H1 (cell line): Measurements from ENCODE around the gene RBCK1. TPM values are rescaled to one million over a fixed set of nuclear protein-coding genes. Genes with fewer than 3 reads are reported as not detected.

Experiments
- ASH2L ChIP-seq: fragments of 200-600, 300-600 bp; sonication (generic); IDR thresholded peaks from one replicate; pipeline ENCODE4 v1.7.1; 2017; ENCODE audit warnings: low read length
- BRCA1 ChIP-seq: IDR thresholded peaks from 2 replicates; pipeline ENCODE4 v1.6.1; 2012; ENCODE audit warnings: low read depth, low read length, improper control_type of control experiment
- GABPA ChIP-seq: IDR thresholded peaks from 2 replicates; pipeline ENCODE4 v1.6.1; 2011; ENCODE audit warnings: mild to moderate bottlenecking, low read length, moderate library complexity, borderline replicate concordance; ENCODE audit not compliant: insufficient read depth
- HDAC6 ChIP-seq: IDR thresholded peaks from one replicate; pipeline ENCODE4 v1.7.1; 2012; ENCODE audit warnings: low read depth, mild to moderate bottlenecking, inconsistent platforms, low read length, moderate library complexity
- KDM1A ChIP-seq: fragments of 200-600, 300-600 bp; sonication (generic); IDR thresholded peaks from 2 replicates; pipeline ENCODE4 v1.7.1; 2016; ENCODE audit warnings: mild to moderate bottlenecking, low read length, borderline replicate concordance
- polyA plus RNA-seq, 7 experiments: library from polyadenylated mRNA; depleted of rRNA in 3 of 7; stranded (reverse) in 5 of 7; unstranded in 2 of 7; fragments of >200 nt in 5 of 7; fragments of 200-250 nt in 2 of 7; gene quantifications; 1 replicate in 5 of 7; 2 replicates in 1 of 7; 4 replicates in 1 of 7; pipeline versions ENCODE4 v1.2.1 to v1.2.3, GENCODE V29; 2011 to 2013; ENCODE audit warnings: missing spikeins in 2 of 7, mixed read lengths in 2 of 7
- total RNA-seq: library from RNA; stranded (reverse); fragmentation: NEBNext Ultra II Directional; extraction: Animal tissue kit (Norgen Biotek cat#: 25700); gene quantifications from 2 replicates; pipeline ENCODE4 v1.2.1, GENCODE V29; 2021
- TF ChIP-seq, protein P1 (sequence below), 3 experiments: IDR thresholded peaks; 1 replicate in 2 of 3; 2 replicates in 1 of 3; pipeline versions ENCODE4 v1.5.1 to v1.6.1; 2011; ENCODE audit warnings: low read length in 3 of 3, mild to moderate bottlenecking in 3 of 3, inconsistent platforms in 2 of 3, low read depth in 1 of 3, moderate library complexity in 1 of 3; ENCODE audit not compliant: insufficient read depth in 1 of 3; ENCODE audit errors: control extremely low read depth in 1 of 3

The RBCK1 gene
- total and polyA plus RNA-seq, 2 of the 8 experiments (the other 6 are each of a cell fraction or from before 2014, with no cell fraction given) = 43.1 to 54.7 TPM

GRCh38 chr20:437787-438486, 29.8 kb downstream of the RBCK1 start (continued):
- TF ChIP-seq, protein P1, sequence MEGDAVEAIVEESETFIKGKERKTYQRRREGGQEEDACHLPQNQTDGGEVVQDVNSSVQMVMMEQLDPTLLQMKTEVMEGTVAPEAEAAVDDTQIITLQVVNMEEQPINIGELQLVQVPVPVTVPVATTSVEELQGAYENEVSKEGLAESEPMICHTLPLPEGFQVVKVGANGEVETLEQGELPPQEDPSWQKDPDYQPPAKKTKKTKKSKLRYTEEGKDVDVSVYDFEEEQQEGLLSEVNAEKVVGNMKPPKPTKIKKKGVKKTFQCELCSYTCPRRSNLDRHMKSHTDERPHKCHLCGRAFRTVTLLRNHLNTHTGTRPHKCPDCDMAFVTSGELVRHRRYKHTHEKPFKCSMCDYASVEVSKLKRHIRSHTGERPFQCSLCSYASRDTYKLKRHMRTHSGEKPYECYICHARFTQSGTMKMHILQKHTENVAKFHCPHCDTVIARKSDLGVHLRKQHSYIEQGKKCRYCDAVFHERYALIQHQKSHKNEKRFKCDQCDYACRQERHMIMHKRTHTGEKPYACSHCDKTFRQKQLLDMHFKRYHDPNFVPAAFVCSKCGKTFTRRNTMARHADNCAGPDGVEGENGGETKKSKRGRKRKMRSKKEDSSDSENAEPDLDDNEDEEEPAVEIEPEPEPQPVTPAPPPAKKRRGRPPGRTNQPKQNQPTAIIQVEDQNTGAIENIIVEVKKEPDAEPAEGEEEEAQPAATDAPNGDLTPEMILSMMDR (IDR thresholded peaks at IDR 0.05; ENCODE audit: control extremely low read depth in 1 of 3, insufficient read depth in 1 of 3, low read depth in 1 of 3, low read length in 3 of 3) = no peak
- TF ChIP-seq KDM1A = no peak
- TF ChIP-seq ASH2L = no peak
- TF ChIP-seq GABPA = no peak
- TF ChIP-seq HDAC6 = no peak
- TF ChIP-seq BRCA1 = no peak
